Esophagus squamous epithelium (tissue), 5 donors: Measurements from ENCODE around the gene IL21R. TPM values are rescaled to one million over a fixed set of nuclear protein-coding genes. Genes with fewer than 3 reads are reported as not detected.

Source experiments
- DNase-seq: peaks from one replicate; lab custom pipeline; 2025; lab: John Stamatoyannopoulos, UW
- H3K27ac ChIP-seq, 4 donors: fragments of 200-600 bp; sonication (generic); one replicate each; pipeline ENCODE4 v1.5.1; 2016 to 2019; ENCODE audit warnings: mild to moderate bottlenecking in 1 of 4
- H3K27me3 ChIP-seq, 4 donors: fragments of 200-600 bp; sonication (generic); 1 replicate in 3 of 4; 2 replicates in 1 of 4; pipeline versions ENCODE4 v1.5.1 to v1.6.0; 2017 to 2021; ENCODE audit warnings: antibody characterized with exemption in 1 of 4
- H3K36me3 ChIP-seq, 3 donors: fragments of 200-600 bp; sonication (generic); one replicate each; pipeline ENCODE4 v1.5.1; 2016 to 2019
- H3K4me1 ChIP-seq, 3 donors: fragments of 200-600 bp; sonication (generic); one replicate each; pipeline ENCODE4 v1.5.1; 2017 to 2019
- H3K4me3 ChIP-seq, 4 donors: fragments of 200-600 bp; sonication (generic); 1 replicate in 3 of 4; 2 replicates in 1 of 4; pipeline ENCODE4 v1.5.1; 2016 to 2019; ENCODE audit warnings: mild to moderate bottlenecking in 2 of 4, moderate library complexity in 1 of 4
- H3K9me3 ChIP-seq, 3 donors: fragments of 200-600 bp; sonication (generic); one replicate each; pipeline ENCODE4 v1.5.1; 2016 to 2019
- POLR2A ChIP-seq, 4 donors: fragments of 450-650 bp; IDR thresholded peaks; one replicate each; pipeline ENCODE4 v1.6.1; 2017; ENCODE audit warnings: antibody characterized with exemption in 4 of 4, mild to moderate bottlenecking in 4 of 4, moderate library complexity in 3 of 4
- WGBS, 2 donors: methylation state at CpG; one replicate each; pipeline ENCODE4 v1.1.5; 2018; 5-methylcytosine and 5-hydroxymethylcytosine counted together
- intact Hi-C: fragments of 100-400 bp; cut with DNase I; formaldehyde crosslinking; loops from one replicate; pipeline ENCODE4 v1.15.0; 2022
- total RNA-seq, 4 donors: library from RNA; depleted of rRNA; stranded (reverse); fragments of >200 nt; gene quantifications; one replicate each; pipeline ENCODE4 v1.1.0, GENCODE V29; 2016
- TF ChIP-seq, protein P1 (sequence below), 6 experiments: fragments of 450-650 bp in 4 of 6; fragments of 200-600 bp in 2 of 6; sonication (generic) in 2 of 6; IDR thresholded peaks; one replicate each; pipeline ENCODE4 v1.5.1; 2016 to 2019; ENCODE audit warnings: antibody characterized with exemption in 6 of 6, mild to moderate bottlenecking in 4 of 6, moderate library complexity in 4 of 6
- donor health status: DM: yes; HTN: yes; CAD: no.

IL21R gene
- total RNA-seq, 4 donors from 2014 or later = 0.23 to 1.2 (median 0.39) TPM

GRCh38 chr16:27473101-27473900, 71.3 kb downstream of the IL21R start:
- H3K4me3 ChIP-seq = no peak overlapping the region
- peaks cover 4 to 14% (median 5%) of the 10 kb centered on the region in 3 donors for H3K4me1 ChIP-seq
- no peaks in the 10 kb centered on the region for H3K9me3 ChIP-seq
- peaks cover 70 to 100% (median 82%) of the 10 kb centered on the region in 3 donors for H3K36me3 ChIP-seq
- intact Hi-C loops = no loop called here
- no peak for DNase-seq
- no peak for TF ChIP-seq POLR2A (IDR thresholded peaks at IDR 0.05)
- H3K27me3 ChIP-seq = no peaks in the 10 kb centered on the region
- H3K27ac ChIP-seq = no peak overlapping the region
- WGBS, 2 donors = 94 to 95% methylated on average over 3 to 6 of the region's 9 CpGs

DNA sequence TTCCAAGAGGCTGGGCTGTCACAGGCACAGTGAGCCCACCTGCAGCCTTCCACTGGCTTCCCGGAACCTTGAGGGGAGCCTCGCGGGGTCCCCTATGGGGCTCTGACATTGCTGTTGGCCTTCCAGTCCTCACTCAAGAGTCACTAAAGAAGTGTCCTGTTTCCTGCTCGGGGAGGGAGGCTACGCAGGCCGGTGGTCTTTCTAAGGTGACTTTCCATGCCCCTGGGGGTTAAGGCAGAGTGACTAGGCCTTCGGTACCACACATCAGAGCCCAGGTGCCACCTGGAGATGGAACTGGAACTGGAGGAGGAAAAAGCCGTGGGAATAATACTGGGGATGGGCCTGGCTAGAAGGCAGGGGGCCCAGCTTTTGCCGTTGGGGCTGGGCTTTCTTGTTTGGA, 72.1 kb downstream of the IL21R start:
- H3K4me1 ChIP-seq = peaks cover 4 to 14% (median 5%) of the 10 kb centered on the region in 3 donors
- WGBS, 2 donors = 96 to 100% methylated on average over 5 of the region's 9 CpGs
- no peak for DNase-seq
- intact Hi-C loops = no loop called here
- no peaks in the 10 kb centered on the region for H3K27me3 ChIP-seq
- peaks cover 67 to 100% (median 77%) of the 10 kb centered on the region in 3 donors for H3K36me3 ChIP-seq
- no peak for TF ChIP-seq POLR2A (IDR thresholded peaks at IDR 0.05)
- TF ChIP-seq, protein P1, sequence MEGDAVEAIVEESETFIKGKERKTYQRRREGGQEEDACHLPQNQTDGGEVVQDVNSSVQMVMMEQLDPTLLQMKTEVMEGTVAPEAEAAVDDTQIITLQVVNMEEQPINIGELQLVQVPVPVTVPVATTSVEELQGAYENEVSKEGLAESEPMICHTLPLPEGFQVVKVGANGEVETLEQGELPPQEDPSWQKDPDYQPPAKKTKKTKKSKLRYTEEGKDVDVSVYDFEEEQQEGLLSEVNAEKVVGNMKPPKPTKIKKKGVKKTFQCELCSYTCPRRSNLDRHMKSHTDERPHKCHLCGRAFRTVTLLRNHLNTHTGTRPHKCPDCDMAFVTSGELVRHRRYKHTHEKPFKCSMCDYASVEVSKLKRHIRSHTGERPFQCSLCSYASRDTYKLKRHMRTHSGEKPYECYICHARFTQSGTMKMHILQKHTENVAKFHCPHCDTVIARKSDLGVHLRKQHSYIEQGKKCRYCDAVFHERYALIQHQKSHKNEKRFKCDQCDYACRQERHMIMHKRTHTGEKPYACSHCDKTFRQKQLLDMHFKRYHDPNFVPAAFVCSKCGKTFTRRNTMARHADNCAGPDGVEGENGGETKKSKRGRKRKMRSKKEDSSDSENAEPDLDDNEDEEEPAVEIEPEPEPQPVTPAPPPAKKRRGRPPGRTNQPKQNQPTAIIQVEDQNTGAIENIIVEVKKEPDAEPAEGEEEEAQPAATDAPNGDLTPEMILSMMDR (IDR thresholded peaks at IDR 0.05) = no peak
- H3K9me3 ChIP-seq = no peaks in the 10 kb centered on the region
- no peak overlapping the region for H3K27ac ChIP-seq
- no peak overlapping the region for H3K4me3 ChIP-seq

- Histone ChIP-seq H3K9me3 (no peaks in the 10 kb centered on the region), H3K27me3 (no peaks in the 10 kb centered on the region), H3K4me3 (no peak overlapping the region), H3K4me1 (peaks cover 4 to 14% (median 5%) of the 10 kb centered on the region in 3 donors), H3K27ac (no peak overlapping the region), H3K36me3 (peaks cover 58 to 100% (median 77%) of the 10 kb centered on the region in 3 donors)
- intact Hi-C loops = no loop called here
- TF ChIP-seq POLR2A (IDR thresholded peaks at IDR 0.05) = no peak
- TF ChIP-seq, protein P1 (IDR thresholded peaks at IDR 0.05) = no peak
- 90 to 97% methylated on average over 9 of the region's 9 CpGs for WGBS, 2 donors
- no peak for DNase-seq
These were observed 72.9 kb downstream of the IL21R start for GRCh38 chr16:27474921-27475320.

DNA sequence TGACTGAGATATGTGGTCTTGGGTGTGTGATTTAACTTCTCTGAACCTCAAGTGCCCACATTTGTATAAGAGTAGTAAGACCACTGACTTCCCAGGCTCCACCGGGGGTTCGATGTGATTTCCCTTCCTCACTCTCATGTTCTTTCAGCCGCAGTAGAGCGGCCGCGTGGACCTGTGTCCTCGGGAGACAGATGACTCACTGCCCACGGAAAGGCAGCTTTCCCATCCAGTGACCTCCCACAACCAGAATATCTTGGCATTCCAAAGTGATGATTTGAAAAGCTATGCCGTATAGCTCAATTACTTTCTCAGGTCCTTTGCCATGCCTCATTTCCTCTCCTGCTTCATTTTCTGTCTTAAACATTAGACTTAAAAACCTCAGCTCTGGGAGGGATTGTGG, 73.6 kb downstream of the IL21R start:
- 68 to 72% methylated on average over 9 of the region's 9 CpGs for WGBS, 2 donors
- no peak for DNase-seq

DNA sequence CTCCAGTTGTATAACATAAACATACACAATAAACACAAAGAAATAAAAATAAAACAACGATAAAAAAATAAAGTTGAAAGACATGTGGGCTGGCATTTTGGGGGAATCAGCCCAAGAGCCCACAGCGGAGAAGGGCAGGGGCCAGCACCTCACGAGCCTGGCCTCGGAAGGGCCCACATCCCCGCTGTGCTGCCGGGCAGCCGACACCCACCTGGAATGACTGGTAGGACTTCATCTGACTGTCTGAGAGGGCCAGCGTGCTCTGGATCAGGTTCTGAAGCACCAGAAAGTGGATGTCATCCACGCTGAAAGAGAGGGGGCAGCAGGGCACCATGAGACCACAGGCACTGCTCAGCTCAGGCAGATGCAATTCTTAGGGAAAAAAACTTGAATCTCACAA, 74.3 kb downstream of the IL21R start:
- TF ChIP-seq, protein P1 (IDR thresholded peaks at IDR 0.05) = no peak
- no peak for TF ChIP-seq POLR2A (IDR thresholded peaks at IDR 0.05)
- intact Hi-C loops = no loop called here
- peaks cover 55 to 100% (median 77%) of the 10 kb centered on the region in 3 donors for H3K36me3 ChIP-seq
- H3K27ac ChIP-seq = no peak overlapping the region
- H3K4me3 ChIP-seq = no peak overlapping the region
- no peaks in the 10 kb centered on the region for H3K9me3 ChIP-seq
- 86 to 88% methylated on average over 6 to 9 of the region's 9 CpGs for WGBS, 2 donors
- H3K4me1 ChIP-seq = peaks cover 0 to under 1% (median 0%) of the 10 kb centered on the region in 3 donors
- DNase-seq = no peak
- H3K27me3 ChIP-seq = no peaks in the 10 kb centered on the region

More for the DNA sequence above, 73.6 kb downstream of the IL21R start:
- H3K27ac ChIP-seq = no peak overlapping the region
- H3K27me3 ChIP-seq = no peaks in the 10 kb centered on the region
- peaks cover 55 to 100% (median 77%) of the 10 kb centered on the region in 3 donors for H3K36me3 ChIP-seq
- no peak for TF ChIP-seq POLR2A (IDR thresholded peaks at IDR 0.05)
- TF ChIP-seq, protein P1 (IDR thresholded peaks at IDR 0.05) = no peak
- no peak overlapping the region for H3K4me3 ChIP-seq
- H3K4me1 ChIP-seq = peaks cover 4 to 7% (median 5%) of the 10 kb centered on the region in 3 donors
- H3K9me3 ChIP-seq = no peaks in the 10 kb centered on the region
- intact Hi-C loops = no loop called here
